ENCODE data around the gene TANGO6. TPM values are rescaled to one million over a fixed set of nuclear protein-coding genes. Genes with fewer than 3 reads are reported as not detected.

Gene TANGO6
- polyA plus RNA-seq, 2 of the 4 experiments (the other 2 are of a cell fraction) = 8.1 to 19.5 TPM

DNA sequence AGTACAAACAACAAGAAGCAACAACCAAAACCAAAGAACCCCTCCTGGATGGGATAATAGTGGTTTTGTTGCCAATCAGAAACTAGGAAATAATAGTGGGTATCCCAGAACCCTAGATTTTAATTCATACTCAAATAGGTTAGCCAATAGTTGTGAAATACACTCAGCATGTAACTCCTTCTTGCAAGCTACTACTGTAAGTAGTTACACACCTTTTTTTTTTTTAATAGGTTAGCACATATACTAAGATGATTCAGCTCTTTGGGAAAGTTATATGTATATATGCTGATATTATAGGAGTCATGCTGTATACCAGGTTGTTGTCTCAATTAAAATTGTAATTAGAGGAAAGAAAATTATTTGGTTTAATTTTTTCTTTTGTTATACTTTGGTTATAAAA is 169.6 kb downstream of the TANGO6 start:
- ChIA-PET POLR2A (no interaction called here), CTCF (interaction anchor here (0.8 to 2.0 kb wide), 3 partner anchors 16 to 21 kb away, joined by 3 to 9 read pairs (median 4); no protein-coding TSS in a partner anchor)
- TF ChIP-seq, protein P1, sequence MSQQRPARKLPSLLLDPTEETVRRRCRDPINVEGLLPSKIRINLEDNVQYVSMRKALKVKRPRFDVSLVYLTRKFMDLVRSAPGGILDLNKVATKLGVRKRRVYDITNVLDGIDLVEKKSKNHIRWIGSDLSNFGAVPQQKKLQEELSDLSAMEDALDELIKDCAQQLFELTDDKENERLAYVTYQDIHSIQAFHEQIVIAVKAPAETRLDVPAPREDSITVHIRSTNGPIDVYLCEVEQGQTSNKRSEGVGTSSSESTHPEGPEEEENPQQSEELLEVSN (IDR thresholded peaks at IDR 0.05; ENCODE audit: borderline replicate concordance, low read depth) = no peak
- TF ChIP-seq, protein P2, sequence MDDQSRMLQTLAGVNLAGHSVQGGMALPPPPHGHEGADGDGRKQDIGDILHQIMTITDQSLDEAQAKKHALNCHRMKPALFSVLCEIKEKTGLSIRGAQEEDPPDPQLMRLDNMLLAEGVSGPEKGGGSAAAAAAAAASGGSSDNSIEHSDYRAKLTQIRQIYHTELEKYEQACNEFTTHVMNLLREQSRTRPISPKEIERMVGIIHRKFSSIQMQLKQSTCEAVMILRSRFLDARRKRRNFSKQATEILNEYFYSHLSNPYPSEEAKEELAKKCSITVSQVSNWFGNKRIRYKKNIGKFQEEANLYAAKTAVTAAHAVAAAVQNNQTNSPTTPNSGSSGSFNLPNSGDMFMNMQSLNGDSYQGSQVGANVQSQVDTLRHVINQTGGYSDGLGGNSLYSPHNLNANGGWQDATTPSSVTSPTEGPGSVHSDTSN (IDR thresholded peaks at IDR 0.05) = no peak
- TF ChIP-seq RCOR1 (IDR thresholded peaks at IDR 0.05; ENCODE audit: low read depth, low read length) (no peak), MAZ (IDR thresholded peaks at IDR 0.05; ENCODE audit: borderline replicate concordance, low read depth, low read length) (no peak), RAD21 (conservative IDR thresholded peaks at IDR 0.05 in 1 of 2, IDR thresholded peaks at IDR 0.05 in 1 of 2) (no peak), KDM1A (IDR thresholded peaks at IDR 0.05; ENCODE audit: low read depth) (no peak), CBX2 (IDR thresholded peaks at IDR 0.05; ENCODE audit: borderline replicate concordance, low read depth) (no peak)
- TF ChIP-seq, protein P3, sequence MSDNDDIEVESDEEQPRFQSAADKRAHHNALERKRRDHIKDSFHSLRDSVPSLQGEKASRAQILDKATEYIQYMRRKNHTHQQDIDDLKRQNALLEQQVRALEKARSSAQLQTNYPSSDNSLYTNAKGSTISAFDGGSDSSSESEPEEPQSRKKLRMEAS (IDR thresholded peaks at IDR 0.05) = no peak
- TF ChIP-seq, protein P4, sequence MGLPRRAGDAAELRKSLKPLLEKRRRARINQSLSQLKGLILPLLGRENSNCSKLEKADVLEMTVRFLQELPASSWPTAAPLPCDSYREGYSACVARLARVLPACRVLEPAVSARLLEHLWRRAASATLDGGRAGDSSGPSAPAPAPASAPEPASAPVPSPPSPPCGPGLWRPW (IDR thresholded peaks at IDR 0.05) = no peak
- ATAC-seq (no peak), DNase-seq (ENCODE audit: low read depth in 1 of 2, low spot score in 1 of 2) (no peak), FAIRE-seq (no peak)
- no peaks in the 10 kb centered on the region for H3K9me3 ChIP-seq
- peaks cover 16% of the 10 kb centered on the region for H3K4me1 ChIP-seq
- no peak overlapping the region for H3K4me3 ChIP-seq
- no peak overlapping the region for H3K27ac ChIP-seq
- no peak overlapping the region for H3K4me2 ChIP-seq

DNA sequence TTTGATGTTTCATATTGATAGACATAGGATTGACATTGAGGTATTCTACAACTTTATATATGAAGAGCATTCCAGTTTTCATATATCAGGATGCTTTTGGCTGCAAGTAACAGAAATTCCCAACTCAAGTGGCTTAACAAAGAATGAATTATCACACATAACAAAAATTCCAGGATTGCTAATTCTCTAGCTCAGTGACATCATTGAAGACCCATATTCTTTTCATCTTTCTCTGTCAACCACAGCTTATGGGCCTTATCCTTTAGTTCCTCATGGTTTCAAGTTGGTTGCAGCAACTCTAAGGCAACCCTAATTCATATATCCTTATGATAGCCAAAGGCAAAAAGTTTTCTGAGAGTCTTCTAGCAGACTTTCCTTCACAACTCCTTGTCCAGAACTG is 170.7 kb downstream of the TANGO6 start:
- Histone ChIP-seq H3K9me3 (no peaks in the 10 kb centered on the region), H3K4me2 (no peak overlapping the region), H3K4me3 (no peak overlapping the region), H3K27ac (no peak overlapping the region), H3K4me1 (peaks cover 18% of the 10 kb centered on the region)
- FAIRE-seq (no peak), ATAC-seq (no peak), DNase-seq (ENCODE audit: low read depth in 1 of 2, low spot score in 1 of 2) (no peak)
- CTCF ChIA-PET = interaction anchor here (0.7 to 2.0 kb wide), 5 partner anchors 12 to 95 kb away, joined by 3 to 9 read pairs (median 3); no protein-coding TSS in a partner anchor
- TF ChIP-seq HDAC2 (IDR thresholded peaks at IDR 0.05) (no peak), ZNF302 (CRISPR knock-in tag; IDR thresholded peaks at IDR 0.05) (no peak), GATA3 (IDR thresholded peaks at IDR 0.05; ENCODE audit: borderline replicate concordance) (no peak), ZFP36 (IDR thresholded peaks at IDR 0.05; ENCODE audit: borderline replicate concordance, partially characterized antibody) (no peak), NFE2L2 (conservative IDR thresholded peaks at IDR 0.05; ENCODE audit: low read length) (no peak), KDM1A (IDR thresholded peaks at IDR 0.05; ENCODE audit: low read depth) (no peak), HEYL (CRISPR knock-in tag; IDR thresholded peaks at IDR 0.05) (no peak), EHF (CRISPR knock-in tag; IDR thresholded peaks at IDR 0.05) (no peak), ZSCAN20 (CRISPR knock-in tag; IDR thresholded peaks at IDR 0.05) (no peak), FOXS1 (CRISPR knock-in tag; IDR thresholded peaks at IDR 0.05) (no peak), EP300 (IDR thresholded peaks at IDR 0.05) (no peak), BHLHE40 (IDR thresholded peaks at IDR 0.05; ENCODE audit: low read depth, low read length) (no peak)
- TF ChIP-seq, protein P5, sequence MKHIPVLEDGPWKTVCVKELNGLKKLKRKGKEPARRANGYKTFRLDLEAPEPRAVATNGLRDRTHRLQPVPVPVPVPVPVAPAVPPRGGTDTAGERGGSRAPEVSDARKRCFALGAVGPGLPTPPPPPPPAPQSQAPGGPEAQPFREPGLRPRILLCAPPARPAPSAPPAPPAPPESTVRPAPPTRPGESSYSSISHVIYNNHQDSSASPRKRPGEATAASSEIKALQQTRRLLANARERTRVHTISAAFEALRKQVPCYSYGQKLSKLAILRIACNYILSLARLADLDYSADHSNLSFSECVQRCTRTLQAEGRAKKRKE (CRISPR knock-in tag; IDR thresholded peaks at IDR 0.05; ENCODE audit: low read depth) = no peak
- TF ChIP-seq, protein P3 (IDR thresholded peaks at IDR 0.05) = no peak
- POLR2A ChIA-PET = no interaction called here

DNA sequence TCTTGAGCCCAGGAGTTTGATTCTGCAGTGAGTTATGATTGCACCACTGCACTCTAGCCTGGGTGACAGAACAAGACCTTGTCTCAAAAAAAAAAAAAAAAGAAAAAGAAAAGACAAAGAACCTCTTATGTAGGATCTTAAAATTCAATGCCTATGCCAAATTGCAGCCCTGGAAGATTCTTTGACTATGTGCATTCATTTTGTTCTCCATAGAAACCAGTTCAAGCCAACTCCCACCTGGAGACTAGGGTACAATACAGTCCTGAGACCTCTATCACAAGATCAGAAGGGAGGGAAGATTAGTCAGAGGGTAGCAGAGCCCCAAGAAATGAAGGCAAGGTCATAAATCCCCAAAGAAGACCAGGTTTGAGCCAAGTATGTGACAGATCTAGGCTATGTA is 171.5 kb downstream of the TANGO6 start:
- ChIA-PET POLR2A (no interaction called here), CTCF (interaction anchor here (1.5 kb wide), 1 partner anchor 16 kb away, joined by 6 read pairs; no protein-coding TSS in a partner anchor)
- Histone ChIP-seq H3K4me2 (no peak overlapping the region), H3K4me1 (peaks cover 21% of the 10 kb centered on the region), H3K9me3 (no peaks in the 10 kb centered on the region), H3K27ac (no peak overlapping the region), H3K4me3 (no peak overlapping the region)
- no peak for DNase-seq (ENCODE audit: low read depth in 1 of 2, low spot score in 1 of 2)
- no peak for ATAC-seq
- no peak for FAIRE-seq
- TF ChIP-seq JUN (IDR thresholded peaks at IDR 0.05) (no peak), CBX8 (IDR thresholded peaks at IDR 0.05) (no peak), RCOR1 (IDR thresholded peaks at IDR 0.05; ENCODE audit: low read depth, low read length) (no peak), NR3C1 (IDR thresholded peaks at IDR 0.05) (no peak), POLR2A (IDR thresholded peaks at IDR 0.05; ENCODE audit: low read length) (no peak), CHD2 (IDR thresholded peaks at IDR 0.05; ENCODE audit: low read length, partially characterized antibody) (no peak), HDAC2 (IDR thresholded peaks at IDR 0.05) (no peak)
- TF ChIP-seq, protein P4 (IDR thresholded peaks at IDR 0.05) = no peak
- TF ChIP-seq, protein P5 (CRISPR knock-in tag; IDR thresholded peaks at IDR 0.05; ENCODE audit: low read depth) = no peak
